GM12875 (cell line): Measurements from ENCODE around the gene EXD3.

Experiments
- H3K4me3 ChIP-seq: one replicate; pipeline ENCODE4 v1.5.1; 2011; ENCODE audit warnings: low read depth, low read length, control low read depth
- TF ChIP-seq, protein P1 (sequence below): IDR thresholded peaks from 2 replicates; pipeline ENCODE4 v1.5.1; 2011; ENCODE audit warnings: low read depth, mild to moderate bottlenecking, control low read depth, inconsistent platforms, low read length, moderate library complexity, borderline replicate concordance; ENCODE audit not compliant: insufficient read depth

The EXD3 gene

DNA sequence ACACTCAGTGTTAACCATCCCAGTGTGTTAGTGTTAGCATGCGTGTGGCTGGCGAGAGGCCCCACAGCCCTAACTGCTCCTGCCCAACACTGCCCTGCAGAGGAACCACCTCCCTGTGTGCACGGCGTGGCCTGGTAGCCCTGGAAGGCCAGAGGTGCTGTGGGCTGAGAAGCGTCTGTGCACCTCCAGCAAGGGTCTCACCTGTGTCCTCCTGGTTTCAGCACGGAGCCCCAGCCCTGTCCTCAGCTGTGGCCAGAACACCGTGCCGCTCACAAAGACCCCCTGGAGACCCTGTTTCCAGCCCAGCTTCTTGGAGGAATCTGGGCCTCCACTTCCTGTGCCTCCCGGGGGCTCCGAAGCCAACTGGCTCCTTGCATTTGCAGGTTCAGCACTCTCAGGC lies 64.8 kb downstream of the EXD3 start:
- TF ChIP-seq, protein P1, sequence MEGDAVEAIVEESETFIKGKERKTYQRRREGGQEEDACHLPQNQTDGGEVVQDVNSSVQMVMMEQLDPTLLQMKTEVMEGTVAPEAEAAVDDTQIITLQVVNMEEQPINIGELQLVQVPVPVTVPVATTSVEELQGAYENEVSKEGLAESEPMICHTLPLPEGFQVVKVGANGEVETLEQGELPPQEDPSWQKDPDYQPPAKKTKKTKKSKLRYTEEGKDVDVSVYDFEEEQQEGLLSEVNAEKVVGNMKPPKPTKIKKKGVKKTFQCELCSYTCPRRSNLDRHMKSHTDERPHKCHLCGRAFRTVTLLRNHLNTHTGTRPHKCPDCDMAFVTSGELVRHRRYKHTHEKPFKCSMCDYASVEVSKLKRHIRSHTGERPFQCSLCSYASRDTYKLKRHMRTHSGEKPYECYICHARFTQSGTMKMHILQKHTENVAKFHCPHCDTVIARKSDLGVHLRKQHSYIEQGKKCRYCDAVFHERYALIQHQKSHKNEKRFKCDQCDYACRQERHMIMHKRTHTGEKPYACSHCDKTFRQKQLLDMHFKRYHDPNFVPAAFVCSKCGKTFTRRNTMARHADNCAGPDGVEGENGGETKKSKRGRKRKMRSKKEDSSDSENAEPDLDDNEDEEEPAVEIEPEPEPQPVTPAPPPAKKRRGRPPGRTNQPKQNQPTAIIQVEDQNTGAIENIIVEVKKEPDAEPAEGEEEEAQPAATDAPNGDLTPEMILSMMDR = no peak
- H3K4me3 ChIP-seq = no peak overlapping the region

DNA sequence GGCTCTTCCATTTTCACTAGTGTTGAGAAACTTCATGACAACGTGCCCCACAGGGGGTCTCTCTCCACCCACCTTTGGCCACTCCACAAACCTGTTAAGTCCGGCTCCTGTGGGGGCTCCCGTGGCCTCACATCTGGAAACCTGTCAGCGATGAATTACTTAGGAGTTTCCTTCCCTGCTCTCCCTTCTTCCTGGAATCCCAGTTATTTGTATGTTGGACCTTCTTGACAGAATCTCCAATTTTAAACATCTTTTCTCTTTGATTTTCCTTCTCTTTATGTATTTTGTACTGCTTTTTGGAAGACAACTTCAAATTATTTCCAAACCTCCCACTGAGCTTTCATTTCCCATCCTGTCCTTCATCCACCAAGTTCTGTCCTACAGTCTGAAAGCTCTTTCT lies 65.8 kb downstream of the EXD3 start:
- no peak overlapping the region for H3K4me3 ChIP-seq
- TF ChIP-seq, protein P1 = no peak

DNA sequence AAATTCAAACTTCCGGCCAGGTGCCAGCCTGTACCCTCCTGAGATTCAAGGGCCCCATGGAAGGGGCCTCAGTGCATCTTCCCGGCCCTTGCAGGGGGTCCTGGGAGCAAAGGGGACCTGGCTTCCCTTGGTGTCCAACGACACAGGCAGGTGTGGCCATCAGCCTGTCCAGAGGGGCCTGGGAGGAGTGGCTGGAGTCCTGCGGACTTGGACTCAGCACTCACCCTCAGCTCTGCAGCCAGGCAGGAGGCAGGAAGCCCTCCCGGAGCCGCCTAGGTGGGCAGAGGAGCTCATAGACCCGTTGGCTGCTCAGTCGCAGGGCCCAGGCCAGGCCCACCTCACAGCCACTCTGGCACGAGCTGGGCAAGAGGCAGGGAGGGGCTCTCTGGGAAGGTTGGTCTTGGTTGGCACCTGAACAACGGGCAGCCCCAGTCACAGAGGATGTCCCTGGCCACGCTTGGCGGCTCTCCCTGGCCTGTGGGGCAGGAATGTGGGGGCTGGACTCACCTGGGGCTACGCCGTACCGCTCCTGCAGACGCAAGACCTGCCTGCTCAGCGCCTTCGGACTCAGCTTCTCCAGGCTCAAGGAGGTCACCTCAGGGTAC lies 67.1 kb downstream of the EXD3 start:
- H3K4me3 ChIP-seq = no peak overlapping the region
- TF ChIP-seq, protein P1 = no peak

DNA sequence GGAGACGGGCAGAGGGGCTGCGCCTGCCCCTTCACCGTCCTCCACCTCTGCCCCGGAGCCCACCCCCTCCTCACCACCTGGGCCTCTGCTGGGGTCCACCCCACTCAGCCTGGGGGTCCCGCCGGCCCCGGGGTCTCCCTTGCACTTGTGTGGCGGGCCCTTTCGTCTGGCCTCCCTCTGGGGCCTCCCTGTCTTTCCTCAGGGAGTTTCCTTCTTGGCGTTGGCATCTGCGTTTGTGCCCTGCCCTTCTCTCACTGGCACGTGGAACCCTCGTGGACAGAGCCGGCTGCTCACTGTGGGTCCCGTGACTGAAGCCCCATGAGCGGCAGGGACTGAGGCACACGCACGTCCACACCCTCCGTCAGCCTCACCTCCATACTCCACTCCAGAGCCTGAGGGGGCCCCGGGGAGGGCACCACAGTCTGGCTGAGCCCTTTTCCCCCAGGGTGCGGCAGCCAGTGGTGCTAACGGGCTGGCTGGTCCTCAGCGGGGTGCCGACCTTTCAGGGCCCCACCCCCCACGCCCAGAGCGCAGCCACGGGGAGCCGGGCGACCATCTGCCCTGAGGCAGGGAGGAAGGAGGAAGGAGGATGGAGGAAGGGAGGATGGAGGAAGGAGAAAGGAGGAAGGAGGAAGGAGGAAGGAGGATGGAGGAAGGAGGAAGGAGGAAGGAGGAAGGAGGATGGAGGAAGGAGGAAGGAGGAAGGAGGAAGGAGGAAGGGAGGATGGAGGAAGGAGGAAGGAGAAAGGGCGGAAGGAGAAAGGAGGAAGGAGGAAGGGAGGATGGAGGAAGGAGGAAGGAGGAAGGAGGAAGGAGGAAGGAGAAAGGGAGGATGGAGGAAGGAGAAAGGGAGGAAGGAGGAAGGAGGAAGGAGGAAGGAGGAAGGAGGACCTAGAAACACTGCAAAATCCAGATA lies 67.9 kb downstream of the EXD3 start:
- TF ChIP-seq, protein P1 = no peak
- no peak overlapping the region for H3K4me3 ChIP-seq

DNA sequence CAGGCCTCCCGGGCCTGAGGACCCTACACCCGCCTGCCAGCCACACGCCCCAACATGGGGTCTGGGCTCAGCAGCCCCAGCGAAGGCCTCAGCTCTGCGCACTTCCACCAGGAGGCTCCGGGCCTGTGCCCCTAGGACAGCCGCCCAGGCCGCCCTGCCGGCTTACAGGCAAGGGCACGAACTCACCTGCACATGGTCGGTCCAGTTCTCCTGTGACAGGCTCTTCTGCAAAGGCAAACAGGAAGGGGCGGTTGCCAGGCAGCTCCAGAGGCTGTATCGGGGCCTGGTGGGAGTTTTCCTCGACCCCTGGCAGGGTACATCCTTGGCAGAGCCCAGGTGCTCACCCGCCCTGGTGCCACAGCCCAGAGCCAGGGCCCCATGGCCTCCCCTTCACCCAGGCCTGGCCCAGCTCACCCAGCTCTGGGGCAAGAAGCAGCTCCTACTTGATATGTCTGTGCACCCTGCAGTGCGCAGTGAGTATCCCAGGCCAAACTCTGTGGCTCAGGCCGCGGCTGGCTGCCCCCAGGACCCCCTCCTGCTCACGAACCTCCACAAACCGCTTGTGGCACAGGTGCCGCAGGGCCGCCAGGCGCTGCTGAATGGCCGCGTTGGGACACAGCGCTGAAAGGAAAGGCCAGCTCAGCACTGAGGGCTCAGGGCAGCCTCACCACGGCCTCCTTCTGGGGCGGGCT lies 68.7 kb downstream of the EXD3 start:
- no peak overlapping the region for H3K4me3 ChIP-seq
- TF ChIP-seq, protein P1 = no peak

DNA sequence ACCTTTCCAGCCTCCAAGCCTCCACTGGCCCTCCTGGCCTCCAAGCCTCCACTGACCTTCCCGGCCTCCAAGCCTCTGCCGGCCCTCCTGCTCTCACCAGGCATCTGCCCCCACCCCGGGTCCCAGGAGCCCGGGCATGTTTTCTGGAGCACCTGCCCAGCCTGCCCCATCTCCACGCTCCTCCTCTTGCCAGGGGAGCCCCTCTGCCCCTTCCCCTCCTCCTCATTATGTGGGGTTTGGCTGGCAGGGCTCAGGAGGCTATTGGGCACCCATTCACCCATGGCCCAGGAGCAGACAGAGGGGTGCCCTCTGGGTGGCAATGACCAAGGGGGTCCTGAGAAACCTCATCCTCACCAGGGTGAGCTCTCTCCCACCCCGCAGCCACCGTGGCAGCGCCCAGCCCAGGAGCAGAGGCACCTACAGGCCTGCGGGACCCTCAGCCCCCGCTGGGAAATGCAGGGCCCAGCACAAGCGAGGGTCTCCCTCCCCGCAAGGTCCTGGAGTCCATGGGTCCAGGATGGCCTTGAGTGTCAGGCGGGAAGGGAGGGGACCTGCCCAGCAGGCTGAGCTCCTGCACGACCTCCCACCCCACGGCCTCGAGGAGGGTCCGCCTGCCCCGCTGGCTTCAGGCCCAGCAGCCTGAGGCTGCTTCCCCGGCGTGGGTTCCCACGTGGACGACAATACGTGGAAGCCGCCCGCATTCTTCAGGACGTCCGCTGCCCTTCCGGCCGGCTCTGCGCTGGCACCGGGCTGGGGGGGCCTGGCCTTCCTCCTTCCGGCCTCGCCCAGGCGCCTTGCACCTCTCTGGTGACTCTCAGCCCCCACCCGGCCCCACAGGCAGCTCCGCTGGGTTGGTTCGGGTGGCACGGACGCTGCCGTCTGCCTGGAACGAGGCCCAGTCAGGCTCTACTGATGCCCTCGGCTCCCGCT lies 69.5 kb downstream of the EXD3 start:
- no peak overlapping the region for H3K4me3 ChIP-seq
- TF ChIP-seq, protein P1 = no peak
